HepG2 (cell line): ENCODE results near the gene PLGRKT. TPM values are rescaled to one million over a fixed set of nuclear protein-coding genes. Genes with fewer than 3 reads are reported as not detected.

ENCODE experiments used
- CAMTA2 ChIP-seq: sonication (generic); formaldehyde crosslinking; IDR thresholded peaks from 2 replicates; pipeline ENCODE4 v1.4.0; 2020; ENCODE audit warnings: mild to moderate bottlenecking, missing genetic modification reagents, borderline replicate concordance
- HNRNPH1 ChIP-seq: fragments of 200-400 bp; formaldehyde crosslinking; optimal IDR thresholded peaks from 2 replicates; pipeline ENCODE3; 2017; ENCODE audit warnings: mild to moderate bottlenecking, low read depth, low read length
- IRX3 ChIP-seq: sonication (generic); formaldehyde crosslinking; IDR thresholded peaks from 2 replicates; pipeline ENCODE4 v1.8.1; 2023; ENCODE audit warnings: mild to moderate bottlenecking, low read depth, missing genetic modification reagents, borderline replicate concordance
- MEIS2 ChIP-seq: sonication (generic); formaldehyde crosslinking; IDR thresholded peaks from 2 replicates; pipeline ENCODE4 v1.9.0; 2021; ENCODE audit warnings: mild to moderate bottlenecking, missing genetic modification reagents
- MYNN ChIP-seq: sonication (generic); formaldehyde crosslinking; IDR thresholded peaks from 2 replicates; pipeline ENCODE4 v1.4.0; 2020; ENCODE audit warnings: mild to moderate bottlenecking, low read depth, missing genetic modification reagents
- NFYC ChIP-seq: IDR thresholded peaks from 2 replicates; pipeline ENCODE4 v1.6.1; 2016; ENCODE audit warnings: missing genetic modification reagents, missing compliant biosample characterization
- NKX3-1 ChIP-seq: sonication (generic); formaldehyde crosslinking; IDR thresholded peaks from 2 replicates; pipeline ENCODE4 v1.5.0; 2020; ENCODE audit warnings: missing genetic modification reagents
- PHF5A ChIP-seq: IDR thresholded peaks from one replicate; pipeline ENCODE4 v1.6.1; 2018; ENCODE audit warnings: low read depth, missing genetic modification reagents; ENCODE audit not compliant: unreplicated experiment
- SETDB1 ChIP-seq: sonication (generic); formaldehyde crosslinking; IDR thresholded peaks from 2 replicates; pipeline ENCODE4 v1.5.1; 2020; ENCODE audit warnings: missing genetic modification reagents, mild to moderate bottlenecking, borderline replicate concordance
- THYN1 ChIP-seq: sonication (generic); formaldehyde crosslinking; IDR thresholded peaks from 2 replicates; pipeline ENCODE4 v1.8.1; 2023; ENCODE audit warnings: low read depth, mild to moderate bottlenecking, moderate library complexity, missing genetic modification reagents, borderline replicate concordance
- ZNF780A ChIP-seq: sonication (generic); formaldehyde crosslinking; IDR thresholded peaks from 2 replicates; pipeline ENCODE4 v1.8.0; 2022; ENCODE audit warnings: mild to moderate bottlenecking, missing genetic modification reagents, moderate library complexity
- ZSCAN20 ChIP-seq: sonication (generic); formaldehyde crosslinking; IDR thresholded peaks from 2 replicates; pipeline ENCODE4 v1.4.0; 2020; ENCODE audit warnings: missing genetic modification reagents, mild to moderate bottlenecking, borderline replicate concordance
- polyA plus RNA-seq, 8 experiments: library from polyadenylated mRNA; depleted of rRNA in 3 of 8; stranded (reverse) in 7 of 8; unstranded in 1 of 8; fragments of >200 nt; fragmentation: Illumina TruSeq in 4 of 8; extraction: Trizol in 4 of 8; gene quantifications; 2 replicates each; pipeline versions ENCODE4 v1.2.1 to v1.2.3, GENCODE V29; 2011 to 2016; ENCODE audit warnings: low read depth in 4 of 8, missing spikeins in 1 of 8, mixed read lengths in 1 of 8; ENCODE audit not compliant: insufficient read depth in 1 of 8
- total RNA-seq, 5 experiments: library from RNA; depleted of rRNA; stranded (reverse); fragments of >200 nt; fragmentation: Illumina TruSeq; extraction: Trizol; gene quantifications; 2 replicates each; pipeline ENCODE4 v1.2.3, GENCODE V29; 2016; ENCODE audit warnings: low read depth in 1 of 5
- TF ChIP-seq, protein P1 (sequence below): sonication (generic); formaldehyde crosslinking; IDR thresholded peaks from 2 replicates; pipeline ENCODE4 v1.4.0; 2020; ENCODE audit warnings: mild to moderate bottlenecking, missing genetic modification reagents
- TF ChIP-seq, protein P2 (sequence below): sonication (generic); formaldehyde crosslinking; IDR thresholded peaks from 2 replicates; pipeline ENCODE4 v1.4.0; 2020; ENCODE audit warnings: mild to moderate bottlenecking, low read depth, missing genetic modification reagents
- TF ChIP-seq, protein P3 (sequence below): sonication (generic); formaldehyde crosslinking; IDR thresholded peaks from 2 replicates; pipeline ENCODE4 v1.4.0; 2020; ENCODE audit warnings: mild to moderate bottlenecking, missing genetic modification reagents
- TF ChIP-seq, protein P4 (sequence below): sonication (generic); formaldehyde crosslinking; IDR thresholded peaks from 2 replicates; pipeline ENCODE4 v1.8.1; 2022; ENCODE audit warnings: low read depth, mild to moderate bottlenecking, missing genetic modification reagents
- TF ChIP-seq, protein P5 (sequence below): sonication (generic); formaldehyde crosslinking; IDR thresholded peaks from 2 replicates; pipeline ENCODE4 v1.4.0; 2020; ENCODE audit warnings: mild to moderate bottlenecking, missing genetic modification reagents
- TF ChIP-seq, protein P6 (sequence below): sonication (generic); formaldehyde crosslinking; IDR thresholded peaks from 2 replicates; pipeline ENCODE4 v1.4.0; 2020; ENCODE audit warnings: missing genetic modification reagents, low read depth, mild to moderate bottlenecking, borderline replicate concordance

Gene PLGRKT
- total and polyA plus RNA-seq, 2 of the 13 experiments (the other 11 are each of a cell fraction or from before 2014, with no cell fraction given), result 5.0 to 15.8 TPM

DNA sequence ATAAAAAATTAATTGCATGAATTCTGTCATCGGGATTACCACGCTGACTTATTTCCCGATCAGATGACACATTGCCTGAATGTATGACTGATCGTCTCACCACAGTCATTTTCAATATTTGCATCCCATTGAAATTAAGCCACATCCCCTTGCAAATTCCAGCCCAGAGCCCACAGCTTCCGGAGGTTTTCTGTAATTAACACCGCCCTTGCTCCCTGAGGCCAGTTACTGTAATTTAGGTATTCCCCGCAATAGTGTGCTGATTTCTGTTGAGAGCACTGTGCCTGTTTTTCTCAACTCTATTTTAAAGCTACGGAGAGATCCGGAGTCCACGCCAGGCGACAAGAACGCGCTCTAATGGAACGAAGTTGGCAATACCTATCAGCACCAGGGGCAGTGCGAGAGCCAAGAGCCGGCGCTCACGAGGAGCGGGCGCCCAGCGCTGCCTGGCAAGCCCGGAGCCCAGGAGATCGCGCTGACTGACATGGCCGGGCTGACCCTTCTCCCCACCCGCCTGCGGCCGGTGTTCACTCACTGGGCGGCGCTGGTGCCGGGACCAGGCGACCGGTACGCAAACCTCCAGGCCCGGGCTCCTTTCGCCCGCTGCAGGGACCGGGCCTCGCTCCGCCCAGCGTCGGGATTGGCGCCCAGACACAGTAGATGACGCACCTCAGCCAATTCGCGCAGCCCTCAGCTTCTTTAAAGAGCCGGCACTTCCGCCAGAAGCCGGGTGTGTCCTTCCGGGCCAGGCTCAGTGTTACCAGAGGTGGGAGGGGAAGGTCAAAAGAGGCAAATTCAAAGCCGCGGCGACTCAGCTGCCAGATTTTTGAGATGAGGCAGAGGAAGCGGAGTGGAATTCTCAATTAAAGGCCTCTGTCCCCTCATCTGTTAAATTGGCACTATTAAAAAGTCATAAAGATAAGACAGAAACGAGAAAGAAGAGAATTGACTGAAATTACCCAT is at the start of gene PLGRKT (continued):
- TF ChIP-seq, protein P1, sequence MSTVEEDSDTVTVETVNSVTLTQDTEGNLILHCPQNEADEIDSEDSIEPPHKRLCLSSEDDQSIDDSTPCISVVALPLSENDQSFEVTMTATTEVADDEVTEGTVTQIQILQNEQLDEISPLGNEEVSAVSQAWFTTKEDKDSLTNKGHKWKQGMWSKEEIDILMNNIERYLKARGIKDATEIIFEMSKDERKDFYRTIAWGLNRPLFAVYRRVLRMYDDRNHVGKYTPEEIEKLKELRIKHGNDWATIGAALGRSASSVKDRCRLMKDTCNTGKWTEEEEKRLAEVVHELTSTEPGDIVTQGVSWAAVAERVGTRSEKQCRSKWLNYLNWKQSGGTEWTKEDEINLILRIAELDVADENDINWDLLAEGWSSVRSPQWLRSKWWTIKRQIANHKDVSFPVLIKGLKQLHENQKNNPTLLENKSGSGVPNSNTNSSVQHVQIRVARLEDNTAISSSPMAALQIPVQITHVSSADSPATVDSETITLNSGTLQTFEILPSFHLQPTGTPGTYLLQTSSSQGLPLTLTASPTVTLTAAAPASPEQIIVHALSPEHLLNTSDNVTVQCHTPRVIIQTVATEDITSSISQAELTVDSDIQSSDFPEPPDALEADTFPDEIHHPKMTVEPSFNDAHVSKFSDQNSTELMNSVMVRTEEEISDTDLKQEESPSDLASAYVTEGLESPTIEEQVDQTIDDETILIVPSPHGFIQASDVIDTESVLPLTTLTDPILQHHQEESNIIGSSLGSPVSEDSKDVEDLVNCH (CRISPR knock-in tag), result 0 out of 2 replicates have a peak, but pooled peaks have one; percentile 25
- TF ChIP-seq NFYC (CRISPR knock-in tag) (peak; percentile 87), NKX3-1 (CRISPR knock-in tag) (peak; percentile 56; the same call in 1 of the 2 replicates), ZNF780A (no peak), IRX3 (CRISPR knock-in tag) (peak; percentile 53; the same call in 1 of the 2 replicates), THYN1 (CRISPR knock-in tag) (no peak), MEIS2 (CRISPR knock-in tag) (peak; percentile 15; the same call in 1 of the 2 replicates), MYNN (CRISPR knock-in tag) (no peak), SETDB1 (CRISPR knock-in tag) (no peak), ZSCAN20 (CRISPR knock-in tag) (peak; percentile 65; the same call in 1 of the 2 replicates), HNRNPH1 (no peak), PHF5A (CRISPR knock-in tag) (peak; percentile 78), CAMTA2 (CRISPR knock-in tag) (no peak)
- TF ChIP-seq, protein P2, sequence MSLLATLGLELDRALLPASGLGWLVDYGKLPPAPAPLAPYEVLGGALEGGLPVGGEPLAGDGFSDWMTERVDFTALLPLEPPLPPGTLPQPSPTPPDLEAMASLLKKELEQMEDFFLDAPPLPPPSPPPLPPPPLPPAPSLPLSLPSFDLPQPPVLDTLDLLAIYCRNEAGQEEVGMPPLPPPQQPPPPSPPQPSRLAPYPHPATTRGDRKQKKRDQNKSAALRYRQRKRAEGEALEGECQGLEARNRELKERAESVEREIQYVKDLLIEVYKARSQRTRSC (CRISPR knock-in tag), result no peak
- TF ChIP-seq, protein P3, sequence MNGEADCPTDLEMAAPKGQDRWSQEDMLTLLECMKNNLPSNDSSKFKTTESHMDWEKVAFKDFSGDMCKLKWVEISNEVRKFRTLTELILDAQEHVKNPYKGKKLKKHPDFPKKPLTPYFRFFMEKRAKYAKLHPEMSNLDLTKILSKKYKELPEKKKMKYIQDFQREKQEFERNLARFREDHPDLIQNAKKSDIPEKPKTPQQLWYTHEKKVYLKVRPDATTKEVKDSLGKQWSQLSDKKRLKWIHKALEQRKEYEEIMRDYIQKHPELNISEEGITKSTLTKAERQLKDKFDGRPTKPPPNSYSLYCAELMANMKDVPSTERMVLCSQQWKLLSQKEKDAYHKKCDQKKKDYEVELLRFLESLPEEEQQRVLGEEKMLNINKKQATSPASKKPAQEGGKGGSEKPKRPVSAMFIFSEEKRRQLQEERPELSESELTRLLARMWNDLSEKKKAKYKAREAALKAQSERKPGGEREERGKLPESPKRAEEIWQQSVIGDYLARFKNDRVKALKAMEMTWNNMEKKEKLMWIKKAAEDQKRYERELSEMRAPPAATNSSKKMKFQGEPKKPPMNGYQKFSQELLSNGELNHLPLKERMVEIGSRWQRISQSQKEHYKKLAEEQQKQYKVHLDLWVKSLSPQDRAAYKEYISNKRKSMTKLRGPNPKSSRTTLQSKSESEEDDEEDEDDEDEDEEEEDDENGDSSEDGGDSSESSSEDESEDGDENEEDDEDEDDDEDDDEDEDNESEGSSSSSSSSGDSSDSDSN (CRISPR knock-in tag), result peak; percentile 99
- TF ChIP-seq, protein P4, sequence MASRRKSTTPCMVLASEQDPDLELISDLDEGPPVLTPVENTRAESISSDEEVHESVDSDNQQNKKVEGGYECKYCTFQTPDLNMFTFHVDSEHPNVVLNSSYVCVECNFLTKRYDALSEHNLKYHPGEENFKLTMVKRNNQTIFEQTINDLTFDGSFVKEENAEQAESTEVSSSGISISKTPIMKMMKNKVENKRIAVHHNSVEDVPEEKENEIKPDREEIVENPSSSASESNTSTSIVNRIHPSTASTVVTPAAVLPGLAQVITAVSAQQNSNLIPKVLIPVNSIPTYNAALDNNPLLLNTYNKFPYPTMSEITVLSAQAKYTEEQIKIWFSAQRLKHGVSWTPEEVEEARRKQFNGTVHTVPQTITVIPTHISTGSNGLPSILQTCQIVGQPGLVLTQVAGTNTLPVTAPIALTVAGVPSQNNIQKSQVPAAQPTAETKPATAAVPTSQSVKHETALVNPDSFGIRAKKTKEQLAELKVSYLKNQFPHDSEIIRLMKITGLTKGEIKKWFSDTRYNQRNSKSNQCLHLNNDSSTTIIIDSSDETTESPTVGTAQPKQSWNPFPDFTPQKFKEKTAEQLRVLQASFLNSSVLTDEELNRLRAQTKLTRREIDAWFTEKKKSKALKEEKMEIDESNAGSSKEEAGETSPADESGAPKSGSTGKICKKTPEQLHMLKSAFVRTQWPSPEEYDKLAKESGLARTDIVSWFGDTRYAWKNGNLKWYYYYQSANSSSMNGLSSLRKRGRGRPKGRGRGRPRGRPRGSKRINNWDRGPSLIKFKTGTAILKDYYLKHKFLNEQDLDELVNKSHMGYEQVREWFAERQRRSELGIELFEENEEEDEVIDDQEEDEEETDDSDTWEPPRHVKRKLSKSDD (CRISPR knock-in tag), result peak; percentile 71
- TF ChIP-seq, protein P5, sequence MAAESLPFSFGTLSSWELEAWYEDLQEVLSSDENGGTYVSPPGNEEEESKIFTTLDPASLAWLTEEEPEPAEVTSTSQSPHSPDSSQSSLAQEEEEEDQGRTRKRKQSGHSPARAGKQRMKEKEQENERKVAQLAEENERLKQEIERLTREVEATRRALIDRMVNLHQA (CRISPR knock-in tag), result no peak
- TF ChIP-seq, protein P6, sequence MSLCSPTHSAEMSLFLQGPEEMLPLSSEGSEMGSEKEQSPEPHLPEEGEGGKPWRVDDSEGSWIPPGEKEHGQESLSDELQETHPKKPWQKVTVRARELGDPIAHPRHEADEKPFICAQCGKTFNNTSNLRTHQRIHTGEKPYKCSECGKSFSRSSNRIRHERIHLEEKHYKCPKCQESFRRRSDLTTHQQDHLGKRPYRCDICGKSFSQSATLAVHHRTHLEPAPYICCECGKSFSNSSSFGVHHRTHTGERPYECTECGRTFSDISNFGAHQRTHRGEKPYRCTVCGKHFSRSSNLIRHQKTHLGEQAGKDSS (CRISPR knock-in tag), result no peak
